SH-SY5Y (cell line): ENCODE data around the gene CEP104.

Experiments
- GATA2 ChIP-seq: IDR thresholded peaks from 2 replicates; pipeline ENCODE4 v1.6.1; 2011; ENCODE audit warnings: mild to moderate bottlenecking, low read depth, low read length
- GATA3 ChIP-seq: IDR thresholded peaks from 2 replicates; pipeline ENCODE4 v1.6.1; 2011; ENCODE audit warnings: low read depth, mild to moderate bottlenecking, low read length, moderate library complexity

DNA sequence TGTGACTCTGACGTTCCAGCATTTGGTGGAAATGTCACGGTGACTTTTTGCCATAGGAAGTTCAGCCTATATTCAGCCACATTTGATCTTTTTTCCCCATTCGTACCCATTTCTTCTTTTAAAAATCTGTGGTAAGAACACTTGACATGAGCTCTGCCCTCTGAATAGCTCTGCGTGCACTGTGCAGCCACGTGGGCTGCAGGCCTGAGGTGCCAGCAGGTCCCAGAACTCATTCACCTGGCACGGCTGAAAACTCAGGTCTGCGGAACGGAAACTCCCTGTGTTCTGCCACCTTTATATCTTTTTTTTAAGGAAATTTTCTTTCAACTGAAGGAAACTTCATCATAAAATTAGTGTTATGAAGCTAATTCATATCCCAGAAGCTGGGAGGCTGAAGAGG lies 28.6 kb downstream of the CEP104 start:
- TF ChIP-seq GATA2 (no peak), GATA3 (no peak)
